ENCODE measurements around the gene ICAM4. TPM values are rescaled to one million over a fixed set of nuclear protein-coding genes. Genes with fewer than 3 reads are reported as not detected.

The ICAM4 gene
- total and polyA plus RNA-seq, 9 of the 15 experiments (the other 6 are each of a cell fraction or from before 2014, with no cell fraction given), result 14.1 to 86.1 (median 29.6) TPM

DNA sequence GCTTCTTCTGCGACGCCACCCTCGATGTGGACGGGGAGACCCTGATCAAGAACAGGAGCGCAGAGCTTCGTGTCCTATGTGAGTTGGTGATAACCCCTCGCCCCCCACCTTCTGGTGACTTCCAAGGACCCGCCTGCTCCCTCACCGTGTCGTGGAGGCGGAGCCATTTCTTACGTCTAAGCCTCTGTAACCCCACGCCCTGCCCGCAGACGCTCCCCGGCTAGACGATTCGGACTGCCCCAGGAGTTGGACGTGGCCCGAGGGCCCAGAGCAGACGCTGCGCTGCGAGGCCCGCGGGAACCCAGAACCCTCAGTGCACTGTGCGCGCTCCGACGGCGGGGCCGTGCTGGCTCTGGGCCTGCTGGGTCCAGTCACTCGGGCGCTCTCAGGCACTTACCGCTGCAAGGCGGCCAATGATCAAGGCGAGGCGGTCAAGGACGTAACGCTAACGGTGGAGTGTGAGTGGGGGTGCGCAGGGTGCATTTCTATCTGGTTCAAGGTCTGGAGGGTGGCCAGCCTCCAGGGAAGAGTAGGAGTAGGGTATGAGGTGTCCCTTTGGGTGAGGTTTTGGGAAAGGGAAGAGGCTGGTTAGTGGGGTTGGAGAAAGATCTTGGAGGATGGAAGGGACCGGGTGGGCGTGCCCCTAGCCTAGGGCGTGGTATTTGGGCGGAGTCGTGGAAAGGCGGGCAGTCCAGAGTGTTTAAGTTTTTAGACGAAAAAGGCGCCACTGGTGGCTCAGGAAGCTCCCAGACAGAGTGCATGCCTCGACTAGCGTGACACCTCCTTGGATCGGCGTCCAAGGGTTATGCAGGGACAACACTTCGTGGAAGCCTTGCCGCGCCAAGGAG lies 6.3 kb downstream of the ICAM4 start (continued):
- peak in 1 of 2 experiments; percentile 37 for TF ChIP-seq E2F6 (IDR thresholded peaks at IDR 0.05; ENCODE audit: borderline replicate concordance in 1 of 2, extremely low read depth in 1 of 2, insufficient read depth in 1 of 2, insufficient read length in 1 of 2, low read depth in 1 of 2, low read length in 1 of 2, poor library complexity in 1 of 2, severe bottlenecking in 1 of 2)
- TF ChIP-seq NCOA6 (IDR thresholded peaks at IDR 0.05), result peak; percentile 80
- peak; percentile 33 for TF ChIP-seq KDM5B (IDR thresholded peaks at IDR 0.05; ENCODE audit: insufficient replicate concordance, low read depth, low read length)
- TF ChIP-seq, protein P1, sequence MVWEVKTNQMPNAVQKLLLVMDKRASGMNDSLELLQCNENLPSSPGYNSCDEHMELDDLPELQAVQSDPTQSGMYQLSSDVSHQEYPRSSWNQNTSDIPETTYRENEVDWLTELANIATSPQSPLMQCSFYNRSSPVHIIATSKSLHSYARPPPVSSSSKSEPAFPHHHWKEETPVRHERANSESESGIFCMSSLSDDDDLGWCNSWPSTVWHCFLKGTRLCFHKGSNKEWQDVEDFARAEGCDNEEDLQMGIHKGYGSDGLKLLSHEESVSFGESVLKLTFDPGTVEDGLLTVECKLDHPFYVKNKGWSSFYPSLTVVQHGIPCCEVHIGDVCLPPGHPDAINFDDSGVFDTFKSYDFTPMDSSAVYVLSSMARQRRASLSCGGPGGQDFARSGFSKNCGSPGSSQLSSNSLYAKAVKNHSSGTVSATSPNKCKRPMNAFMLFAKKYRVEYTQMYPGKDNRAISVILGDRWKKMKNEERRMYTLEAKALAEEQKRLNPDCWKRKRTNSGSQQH (CRISPR knock-in tag; IDR thresholded peaks at IDR 0.05), result 0 out of 2 replicates have a peak, but pooled peaks have one; percentile 31
- peak; percentile 43; the same call in 1 of the 2 replicates for TF ChIP-seq CXXC5 (CRISPR knock-in tag; IDR thresholded peaks at IDR 0.05)
- peak; percentile 77 for TF ChIP-seq SIRT6 (IDR thresholded peaks at IDR 0.05; ENCODE audit: low read depth, low read length)
- TF ChIP-seq NCOA2 (IDR thresholded peaks at IDR 0.05; ENCODE audit: partially characterized antibody in 2 of 2), result no peak
- no peak for TF ChIP-seq ZNF740 (CRISPR knock-in tag; IDR thresholded peaks at IDR 0.05)
- peak in 1 of 2 experiments; percentile 54; a peak in 1 of 4 replicates for TF ChIP-seq ZNF740 (tag; IDR thresholded peaks at IDR 0.05)
- TF ChIP-seq, protein P2, sequence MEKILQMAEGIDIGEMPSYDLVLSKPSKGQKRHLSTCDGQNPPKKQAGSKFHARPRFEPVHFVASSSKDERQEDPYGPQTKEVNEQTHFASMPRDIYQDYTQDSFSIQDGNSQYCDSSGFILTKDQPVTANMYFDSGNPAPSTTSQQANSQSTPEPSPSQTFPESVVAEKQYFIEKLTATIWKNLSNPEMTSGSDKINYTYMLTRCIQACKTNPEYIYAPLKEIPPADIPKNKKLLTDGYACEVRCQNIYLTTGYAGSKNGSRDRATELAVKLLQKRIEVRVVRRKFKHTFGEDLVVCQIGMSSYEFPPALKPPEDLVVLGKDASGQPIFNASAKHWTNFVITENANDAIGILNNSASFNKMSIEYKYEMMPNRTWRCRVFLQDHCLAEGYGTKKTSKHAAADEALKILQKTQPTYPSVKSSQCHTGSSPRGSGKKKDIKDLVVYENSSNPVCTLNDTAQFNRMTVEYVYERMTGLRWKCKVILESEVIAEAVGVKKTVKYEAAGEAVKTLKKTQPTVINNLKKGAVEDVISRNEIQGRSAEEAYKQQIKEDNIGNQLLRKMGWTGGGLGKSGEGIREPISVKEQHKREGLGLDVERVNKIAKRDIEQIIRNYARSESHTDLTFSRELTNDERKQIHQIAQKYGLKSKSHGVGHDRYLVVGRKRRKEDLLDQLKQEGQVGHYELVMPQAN (IDR thresholded peaks at IDR 0.05; ENCODE audit: borderline replicate concordance), result peak; percentile 24; the same call in 1 of the 2 replicates
- TF ChIP-seq TFAP4 (CRISPR knock-in tag; IDR thresholded peaks at IDR 0.05; ENCODE audit: borderline replicate concordance), result no peak
- TF ChIP-seq L3MBTL2 (IDR thresholded peaks at IDR 0.05), result peak; percentile 11; the same call in 1 of the 2 replicates
- peak; percentile 68; the same call in 1 of the 2 replicates for TF ChIP-seq ATF6 (CRISPR knock-in tag; IDR thresholded peaks at IDR 0.05)
- TF ChIP-seq KLF1 (tag; IDR thresholded peaks at IDR 0.05), result peak; percentile 18; the same call in 1 of the 2 replicates
- no peak for TF ChIP-seq MED1 (CRISPR knock-in tag; IDR thresholded peaks at IDR 0.05; ENCODE audit: borderline replicate concordance)
- TF ChIP-seq RB1 (IDR thresholded peaks at IDR 0.05; ENCODE audit: low read depth), result 0 out of 2 replicates have a peak, but pooled peaks have one; percentile 49
- peak; percentile 19 for TF ChIP-seq TBP (optimal IDR thresholded peaks at IDR 0.05; ENCODE audit: low read depth, low read length)
